T-cell (primary cell): Measurements from ENCODE around the gene TCF20. TPM values are rescaled to one million over a fixed set of nuclear protein-coding genes. Genes with fewer than 3 reads are reported as not detected.

Experiments used
- ATAC-seq, 4 experiments: fragments of 200-7000 bp in 3 of 4; fragments of 150-1000 bp in 1 of 4; cut with Tn5 transposase; replicated peaks in 1 of 4; 1 replicate in 3 of 4; 2 replicates in 1 of 4; pipeline ENCODE4 v1.10.0; 2021; ENCODE audit warnings: moderate library complexity in 3 of 4, mild to moderate bottlenecking in 2 of 4, moderate number of reproducible peaks in 1 of 4
- CTCF ChIA-PET, 2 donors: fragments of 300-600 bp; sonication (Branson Sonifier 250); formaldehyde crosslinking; loops; one replicate each; lab custom pipeline; 2022; ENCODE audit warnings: antibody characterized with exemption in 2 of 2; lab: Charles Lee
- POLR2A ChIA-PET, 2 donors: fragments of 300-600 bp; sonication (Branson Sonifier 250); formaldehyde crosslinking; loops; one replicate each; lab custom pipeline; 2022; ENCODE audit warnings: antibody characterized with exemption in 2 of 2; lab: Charles Lee
- DNase-seq, 35 experiments: peaks; one replicate each; pipeline versions ENCODE4 v3.0.0 to v3.0.0-alpha.2; 2013 to 2023
- H3K27ac ChIP-seq: one replicate; pipeline ENCODE4 v1.5.1; 2013; ENCODE audit warnings: low read length
- H3K27me3 ChIP-seq, 2 experiments: replicated peaks in 1 of 2; 1 replicate in 1 of 2; 2 replicates in 1 of 2; pipeline versions ENCODE4 v1.6.1 to v1.7.0; 2013; ENCODE audit warnings: low read length in 1 of 2, mixed read lengths in 1 of 2; ENCODE audit not compliant: control insufficient read depth in 2 of 2, insufficient read depth in 2 of 2; ENCODE audit errors: extremely low read depth in 1 of 2
- H3K36me3 ChIP-seq, 2 donors: 1 replicate in 1 of 2; 2 replicates in 1 of 2; pipeline versions ENCODE4 v1.6.1 to v1.7.0; 2013; ENCODE audit warnings: low read length in 1 of 2; ENCODE audit not compliant: control insufficient read depth in 2 of 2, insufficient read depth in 1 of 2; ENCODE audit errors: extremely low read depth in 1 of 2
- H3K4me1 ChIP-seq, 2 experiments: 1 replicate in 1 of 2; 2 replicates in 1 of 2; pipeline versions ENCODE4 v1.6.1 to v1.7.0; 2013; ENCODE audit warnings: low read length in 2 of 2, mixed read lengths in 1 of 2; ENCODE audit not compliant: insufficient read depth in 2 of 2, control insufficient read depth in 1 of 2; ENCODE audit errors: extremely low read depth in 1 of 2
- H3K4me3 ChIP-seq, 2 donors: 1 replicate in 1 of 2; 2 replicates in 1 of 2; pipeline versions ENCODE4 v1.5.1 to v1.7.0; 2013; ENCODE audit warnings: mild to moderate bottlenecking in 2 of 2, low read length in 1 of 2, moderate library complexity in 1 of 2; ENCODE audit not compliant: control insufficient read depth in 1 of 2; ENCODE audit errors: extremely low read depth in 1 of 2
- H3K9me3 ChIP-seq: 2 replicates; pipeline ENCODE4 v1.7.0; 2013
- H3K27ac Mint-ChIP-seq, 2 donors: one replicate each; pipeline ENCODE4 v1.8.0; 2020 to 2021; ENCODE audit warnings: mild to moderate bottlenecking in 2 of 2, mixed read lengths in 2 of 2
- H3K27me3 Mint-ChIP-seq, 2 donors: one replicate each; pipeline ENCODE4 v1.8.0; 2021 to 2022; ENCODE audit warnings: mixed read lengths in 2 of 2
- H3K36me3 Mint-ChIP-seq: one replicate; pipeline ENCODE4 v1.8.0; 2021; ENCODE audit warnings: mixed read lengths
- H3K4me1 Mint-ChIP-seq, 3 donors: one replicate each; pipeline ENCODE4 v1.8.0; 2020 to 2022; ENCODE audit warnings: mixed read lengths in 3 of 3, mild to moderate bottlenecking in 1 of 3
- H3K4me3 Mint-ChIP-seq, 3 donors: one replicate each; pipeline ENCODE4 v1.8.0; 2020 to 2022; ENCODE audit warnings: mild to moderate bottlenecking in 3 of 3, mixed read lengths in 3 of 3, moderate library complexity in 3 of 3
- H3K9me3 Mint-ChIP-seq, 3 donors: one replicate each; pipeline ENCODE4 v1.8.0; 2020 to 2022; ENCODE audit warnings: mixed read lengths in 3 of 3
- WGBS: methylation state at CpG from one replicate; pipeline ENCODE4 v1.1.5; 2013; ENCODE audit warnings: missing lambda C conversion rate; ENCODE audit not compliant: insufficient coverage; 5-methylcytosine and 5-hydroxymethylcytosine counted together
- total RNA-seq, 35 experiments: library from RNA in 6 of 35; stranded (reverse) in 6 of 35; fragments of 120-200 nt in 1 of 35; gene quantifications; one replicate each; pipeline versions ENCODE4 v1.2.1 to v1.2.4 and lab custom pipeline; 2013 to 2026

The TCF20 gene
- total RNA-seq, 5 donors from 2014 or later (not counting 1 experiment from before 2014, with no cell fraction given): 84.2 to 98.8 (median 88.5) TPM

- H3K9me3 Mint-ChIP-seq: no peaks in the 10 kb centered on the region
- no peak overlapping the region for H3K4me3 Mint-ChIP-seq
- no peaks in the 10 kb centered on the region for H3K27me3 ChIP-seq
- DNase-seq (no peak), ATAC-seq (no peak)
- no CpG with 5 or more reads among the region's 1 CpG for WGBS
- no peaks in the 10 kb centered on the region for H3K9me3 ChIP-seq
- no peaks in the 10 kb centered on the region for H3K27me3 Mint-ChIP-seq
- peaks cover 0 to 13% of the 10 kb centered on the region in 2 experiments for H3K4me1 ChIP-seq
- ChIA-PET POLR2A (no interaction called here), CTCF (interaction anchor here in 1 of 2 donors (0.6 kb wide), 1 partner anchor 56 kb away, joined by 3 read pairs; no protein-coding TSS in a partner anchor)
- H3K36me3 ChIP-seq: peaks cover 0 to 6% of the 10 kb centered on the region in 2 donors
- H3K27ac Mint-ChIP-seq: no peak overlapping the region
- H3K27ac ChIP-seq: no peak overlapping the region
- H3K4me1 Mint-ChIP-seq: peaks cover 55 to 66% (median 56%) of the 10 kb centered on the region in 3 donors
- no peak overlapping the region for H3K4me3 ChIP-seq
- peaks cover 16% of the 10 kb centered on the region for H3K36me3 Mint-ChIP-seq
Observed at GRCh38 chr22:42248995-42249394, 21.5 kb downstream of the TCF20 start.

DNA sequence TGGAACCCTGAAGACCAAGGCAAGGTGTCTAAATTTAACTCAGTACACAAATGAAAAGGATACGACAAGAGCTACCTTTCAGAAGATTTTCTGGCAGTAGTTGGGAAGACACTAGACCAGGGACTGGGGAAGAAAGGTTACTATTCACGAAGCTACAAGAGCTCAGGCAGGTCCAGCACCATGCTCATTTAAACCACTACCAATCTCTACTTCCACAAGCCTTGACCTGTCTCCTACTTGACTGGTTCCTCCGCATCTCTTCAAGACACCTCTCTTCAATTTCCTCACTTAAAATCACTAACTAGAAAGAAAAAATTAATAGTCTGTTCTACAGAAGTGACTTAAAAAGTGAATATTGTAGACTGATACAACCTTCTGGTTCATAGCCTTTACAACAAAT is 22.9 kb downstream of the TCF20 start:
- no peak overlapping the region for H3K27ac Mint-ChIP-seq
- Histone ChIP-seq H3K4me1 (peaks cover 0 to 12% of the 10 kb centered on the region in 2 experiments), H3K27me3 (no peaks in the 10 kb centered on the region), H3K27ac (no peak overlapping the region), H3K9me3 (no peaks in the 10 kb centered on the region), H3K4me3 (no peak overlapping the region), H3K36me3 (peaks cover 0 to 7% of the 10 kb centered on the region in 2 donors)
- H3K4me1 Mint-ChIP-seq: peaks cover 63 to 77% (median 63%) of the 10 kb centered on the region in 3 donors
- DNase-seq (no peak), ATAC-seq (no peak)
- POLR2A ChIA-PET: no interaction called here
- WGBS: 100% methylated on average over 1 of the region's 3 CpGs
- H3K27me3 Mint-ChIP-seq: no peaks in the 10 kb centered on the region
- H3K9me3 Mint-ChIP-seq: no peaks in the 10 kb centered on the region
- CTCF ChIA-PET: no interaction called here
- H3K36me3 Mint-ChIP-seq: peaks cover 19% of the 10 kb centered on the region
- no peak overlapping the region for H3K4me3 Mint-ChIP-seq

- H3K4me3 ChIP-seq: no peak overlapping the region
- Mint-ChIP-seq H3K4me3 (no peak overlapping the region), H3K36me3 (peaks cover 10% of the 10 kb centered on the region), H3K27ac (no peak overlapping the region), H3K27me3 (no peaks in the 10 kb centered on the region), H3K9me3 (no peaks in the 10 kb centered on the region), H3K4me1 (peaks cover 62 to 82% (median 64%) of the 10 kb centered on the region in 3 donors)
- no peaks in the 10 kb centered on the region for H3K27me3 ChIP-seq
- no peak overlapping the region for H3K27ac ChIP-seq
- ChIA-PET CTCF (no interaction called here), POLR2A (no interaction called here)
- no peaks in the 10 kb centered on the region for H3K9me3 ChIP-seq
- peaks cover 0 to 7% of the 10 kb centered on the region in 2 experiments for H3K4me1 ChIP-seq
- DNase-seq (no peak), ATAC-seq (no peak)
- H3K36me3 ChIP-seq: peaks cover 0 to 4% of the 10 kb centered on the region in 2 donors
Observed at GRCh38 chr22:42243802-42244060, 26.7 kb downstream of the TCF20 start.

DNA sequence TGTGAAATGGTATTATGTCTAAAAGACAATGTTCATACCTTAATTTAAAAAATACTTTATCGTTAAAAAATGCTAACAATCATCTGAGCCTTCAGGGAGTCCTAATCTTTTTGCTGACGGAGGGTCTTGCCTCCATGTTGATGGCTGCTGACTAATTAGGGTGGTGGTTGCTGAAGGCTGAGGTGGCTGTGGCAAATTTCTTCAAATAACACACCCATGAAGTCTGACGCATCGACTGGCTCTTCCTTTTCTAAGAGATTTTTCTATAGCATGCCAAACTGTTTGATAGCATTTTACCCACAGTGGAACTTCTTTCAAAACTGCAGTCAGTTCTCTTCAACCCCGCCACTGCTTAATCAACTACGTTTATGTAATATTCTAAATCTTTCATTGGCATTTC is 33.6 kb downstream of the TCF20 start:
- H3K27ac Mint-ChIP-seq: no peak overlapping the region
- 90% methylated on average over 2 of the region's 6 CpGs for WGBS

GRCh38 chr22:42236268-42236667 is 34.2 kb downstream of the TCF20 start:
- H3K27ac Mint-ChIP-seq: no peak overlapping the region
- ChIA-PET CTCF (no interaction called here), POLR2A (no interaction called here)
- peaks cover 25% of the 10 kb centered on the region for H3K36me3 Mint-ChIP-seq
- Histone ChIP-seq H3K4me3 (no peak overlapping the region), H3K4me1 (peaks cover 0 to 6% of the 10 kb centered on the region in 2 experiments), H3K27ac (no peak overlapping the region), H3K9me3 (no peaks in the 10 kb centered on the region), H3K27me3 (no peaks in the 10 kb centered on the region), H3K36me3 (peaks cover 0 to under 1% of the 10 kb centered on the region in 2 donors)
- no peaks in the 10 kb centered on the region for H3K27me3 Mint-ChIP-seq
- H3K4me1 Mint-ChIP-seq: peaks cover 65 to 80% (median 73%) of the 10 kb centered on the region in 3 donors
- no CpG with 5 or more reads among the region's 4 CpGs for whole genome bisulfite sequencing
- peaks cover 0 to 4% (median 3%) of the 10 kb centered on the region in 3 donors for H3K9me3 Mint-ChIP-seq
- no peak for DNase-seq
- H3K4me3 Mint-ChIP-seq: no peak overlapping the region
- ATAC-seq: no peak

More for the DNA sequence above, 33.6 kb downstream of the TCF20 start:
- DNase-seq: no peak
- H3K36me3 Mint-ChIP-seq: peaks cover 25% of the 10 kb centered on the region
- CTCF ChIA-PET: no interaction called here
- H3K9me3 Mint-ChIP-seq: peaks cover 0 to 4% (median 3%) of the 10 kb centered on the region in 3 donors
- H3K4me3 Mint-ChIP-seq: no peak overlapping the region
- H3K27me3 Mint-ChIP-seq: no peaks in the 10 kb centered on the region
- ATAC-seq: no peak
- peaks cover 70 to 82% (median 78%) of the 10 kb centered on the region in 3 donors for H3K4me1 Mint-ChIP-seq
- Histone ChIP-seq H3K4me3 (no peak overlapping the region), H3K36me3 (no peaks in the 10 kb centered on the region), H3K27me3 (no peaks in the 10 kb centered on the region), H3K27ac (no peak overlapping the region), H3K9me3 (no peaks in the 10 kb centered on the region), H3K4me1 (peaks cover 0 to 8% of the 10 kb centered on the region in 2 experiments)
- POLR2A ChIA-PET: no interaction called here

DNA sequence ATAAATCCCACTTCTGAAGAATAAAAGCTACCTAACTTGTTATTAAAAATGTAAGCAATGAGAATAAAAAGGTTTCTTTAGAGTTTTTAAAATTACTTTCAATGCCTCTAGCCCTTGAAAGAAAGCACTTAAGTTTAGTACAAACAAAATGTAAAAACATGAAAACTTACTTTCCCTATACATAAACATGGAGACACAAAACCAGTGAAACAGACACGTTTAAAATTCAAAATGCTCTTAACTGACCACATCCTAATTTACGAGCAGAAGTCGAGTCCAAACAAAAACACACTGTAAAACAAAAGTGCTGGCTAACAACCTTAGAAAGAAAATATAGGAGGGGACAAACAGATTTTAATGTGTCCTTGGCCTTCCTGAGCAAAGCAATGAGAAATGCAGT is 36.6 kb downstream of the TCF20 start:
- DNase-seq (no peak), ATAC-seq (no peak)
- Mint-ChIP-seq H3K4me3 (no peak overlapping the region), H3K4me1 (peaks cover 73 to 80% (median 78%) of the 10 kb centered on the region in 3 donors), H3K27me3 (no peaks in the 10 kb centered on the region), H3K27ac (no peak overlapping the region), H3K9me3 (peaks cover 0 to 4% (median 3%) of the 10 kb centered on the region in 3 donors), H3K36me3 (peaks cover 25% of the 10 kb centered on the region)
- WGBS: no CpG with 5 or more reads among the region's 3 CpGs
- H3K4me3 ChIP-seq: no peak overlapping the region
- H3K36me3 ChIP-seq: peaks cover 0 to 4% of the 10 kb centered on the region in 2 donors
- ChIA-PET CTCF (no interaction called here), POLR2A (interaction anchor here in 1 of 2 donors (0.7 kb wide), 1 partner anchor 100 kb away, joined by 4 read pairs; no protein-coding TSS in a partner anchor)
- H3K9me3 ChIP-seq: no peaks in the 10 kb centered on the region
- no peak overlapping the region for H3K27ac ChIP-seq
- no peaks in the 10 kb centered on the region for H3K27me3 ChIP-seq
- peaks cover 0 to 6% of the 10 kb centered on the region in 2 experiments for H3K4me1 ChIP-seq
